NCI-H2029 treated with DMSO at 0.1 percent for 48 hours (cell line): ENCODE results near the gene CHPT1.

ENCODE experiments used
- DNase-seq: peaks from one replicate; lab custom pipeline; 2025; lab: John Stamatoyannopoulos, UW

Gene CHPT1

DNA sequence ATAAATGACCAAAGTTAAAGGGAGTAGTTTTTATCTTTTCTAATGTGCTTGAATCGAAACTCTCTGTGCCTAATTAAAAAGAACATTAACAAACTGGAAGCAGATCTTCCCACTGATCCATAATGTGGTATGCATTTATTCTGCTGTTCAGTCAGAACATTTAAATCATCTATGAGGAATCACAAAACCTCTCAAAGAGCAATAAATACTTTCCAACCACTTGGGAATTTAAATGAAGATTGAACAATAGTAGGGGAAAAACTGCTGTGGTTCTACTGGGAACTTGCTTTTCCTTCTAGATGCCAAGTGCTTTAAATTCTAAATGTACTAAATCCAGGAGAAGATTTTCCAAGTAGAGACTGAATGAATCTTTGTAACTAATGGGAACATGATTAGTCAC is 12.3 kb upstream of the CHPT1 start:
- no peak for DNase-seq

DNA sequence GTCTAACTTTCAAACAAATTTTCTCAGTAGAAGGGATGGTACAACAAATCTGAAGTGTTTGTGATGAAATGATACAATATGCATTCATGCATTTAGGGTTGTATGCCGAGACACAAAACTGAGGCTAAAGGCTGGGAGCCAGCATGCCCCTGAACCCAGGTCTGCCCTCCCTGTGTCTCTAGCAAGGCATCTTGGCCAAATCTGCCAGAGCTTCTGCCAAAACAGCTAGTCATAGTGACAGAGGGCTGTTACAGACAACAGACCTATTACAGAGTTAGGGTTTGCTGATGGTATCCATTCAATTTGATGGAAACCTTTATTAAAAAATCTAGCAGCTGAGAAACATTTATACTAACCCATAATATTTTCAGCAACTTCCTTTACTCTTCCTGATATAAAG is 11.3 kb upstream of the CHPT1 start:
- DNase-seq = no peak

DNA sequence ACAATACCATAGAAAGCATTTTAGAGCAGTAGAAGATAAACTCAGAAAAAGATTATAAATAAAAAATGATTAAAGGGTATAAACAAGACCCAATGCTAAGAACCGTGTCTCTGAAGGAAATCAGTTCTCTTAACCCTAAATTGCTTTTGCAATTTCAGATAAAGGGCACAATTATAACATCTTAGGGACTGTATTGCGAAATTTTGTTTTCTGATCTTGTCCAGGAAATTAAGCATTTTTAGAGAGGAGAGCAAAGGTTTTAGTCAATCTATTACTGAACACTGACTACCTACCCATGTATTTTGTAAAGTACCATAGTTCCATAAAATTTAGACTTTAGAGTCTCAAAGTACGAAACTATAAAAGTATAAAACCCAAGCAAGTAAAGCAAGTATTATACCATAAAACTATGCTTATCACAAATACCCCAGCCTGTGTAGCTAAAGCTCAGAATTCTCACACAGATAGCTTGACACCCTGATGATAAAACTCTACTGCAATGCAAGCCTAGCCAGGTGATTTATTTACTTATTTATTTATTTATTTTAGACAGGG is 6.8 kb upstream of the CHPT1 start:
- no peak for DNase-seq

DNA sequence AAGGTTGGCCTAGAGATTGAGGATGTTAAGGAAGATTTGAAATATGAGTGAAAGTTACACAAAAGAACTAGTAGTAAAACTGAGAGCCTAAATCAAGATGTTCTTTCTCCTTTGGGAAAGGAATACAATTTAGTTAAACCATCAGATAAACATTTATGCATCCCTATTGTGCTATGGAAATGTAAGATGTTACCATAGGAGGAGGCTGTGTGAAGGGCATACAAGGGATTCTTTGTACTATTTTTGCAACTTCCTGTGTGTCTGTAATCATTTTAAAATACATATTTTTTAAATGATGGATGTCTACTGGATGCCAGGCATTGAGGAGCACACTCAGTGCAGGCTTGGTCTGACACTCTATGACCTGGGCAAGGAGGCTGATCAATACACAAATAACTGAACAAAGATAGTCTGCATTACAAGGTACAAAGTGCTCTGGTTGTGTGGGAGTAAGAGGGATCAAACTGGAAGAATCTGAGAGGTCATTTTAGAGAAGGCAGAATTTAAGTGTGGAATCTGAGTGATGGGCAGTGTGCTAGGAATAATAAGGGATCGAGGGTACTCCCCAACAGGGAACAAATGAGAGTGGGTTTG is 5.8 kb upstream of the CHPT1 start:
- DNase-seq = no peak

DNA sequence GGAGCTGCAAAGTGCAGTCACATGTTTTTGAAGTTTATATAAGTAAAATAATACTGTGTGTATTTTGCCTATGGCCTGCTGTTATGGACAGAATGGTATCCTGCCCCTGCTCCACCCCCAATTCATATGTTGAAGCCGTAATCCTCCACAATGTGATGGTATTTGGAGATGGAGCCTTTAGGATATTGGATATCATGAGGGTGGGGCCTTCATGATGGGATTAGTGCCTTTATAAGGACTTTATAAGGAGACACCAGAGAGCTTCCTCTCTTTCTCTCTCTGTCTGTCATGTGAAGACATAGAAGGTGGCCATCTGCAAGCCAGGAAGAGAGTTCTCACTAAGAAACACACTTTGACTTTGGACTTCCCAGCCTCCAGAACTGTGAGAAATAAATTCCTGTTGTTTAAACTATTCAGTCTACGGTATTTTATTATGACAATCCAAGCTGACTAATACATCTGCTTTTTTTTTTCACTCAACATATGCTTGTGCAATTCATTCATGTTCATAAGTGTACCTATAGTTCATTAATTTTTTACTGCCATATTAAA is 3.1 kb upstream of the CHPT1 start:
- DNase-seq = no peak

DNA sequence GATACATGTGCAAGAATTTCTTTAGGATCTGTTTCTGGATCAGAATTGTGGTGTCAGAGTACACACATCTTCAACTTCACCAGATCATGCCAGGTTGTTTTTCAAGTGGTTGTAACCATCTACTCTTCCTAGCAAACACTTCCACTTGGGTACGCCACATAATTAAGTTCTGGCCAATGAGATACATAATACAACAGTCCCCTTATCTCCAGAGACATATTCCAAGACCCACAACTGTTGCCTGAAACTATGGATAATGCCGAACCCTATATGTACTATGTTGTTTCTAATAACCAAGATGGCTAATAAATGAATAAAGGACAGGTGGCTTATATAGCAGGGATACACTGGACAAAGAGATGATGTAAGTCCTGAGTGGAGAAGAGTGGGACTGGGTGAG is 2.5 kb upstream of the CHPT1 start:
- no peak for DNase-seq

DNA sequence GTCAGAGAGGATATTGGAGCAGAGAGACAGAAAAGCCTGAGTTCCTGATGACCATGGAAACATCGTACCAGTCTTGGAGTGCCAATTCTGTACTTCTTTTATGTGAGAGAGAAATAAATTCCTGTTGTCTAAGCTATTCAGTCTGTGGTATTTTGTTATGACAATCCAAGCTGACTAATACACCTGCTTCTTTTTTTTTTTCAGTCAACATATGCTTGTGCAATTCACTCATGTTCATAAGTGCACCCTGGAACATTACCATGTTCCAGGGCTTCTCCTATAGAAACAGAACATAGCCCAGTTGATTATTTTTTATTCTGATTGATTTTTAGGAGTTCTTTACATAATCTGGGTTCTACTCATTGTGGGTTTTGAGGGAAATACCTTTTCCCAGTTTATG is 1.7 kb upstream of the CHPT1 start:
- no peak for DNase-seq

DNA sequence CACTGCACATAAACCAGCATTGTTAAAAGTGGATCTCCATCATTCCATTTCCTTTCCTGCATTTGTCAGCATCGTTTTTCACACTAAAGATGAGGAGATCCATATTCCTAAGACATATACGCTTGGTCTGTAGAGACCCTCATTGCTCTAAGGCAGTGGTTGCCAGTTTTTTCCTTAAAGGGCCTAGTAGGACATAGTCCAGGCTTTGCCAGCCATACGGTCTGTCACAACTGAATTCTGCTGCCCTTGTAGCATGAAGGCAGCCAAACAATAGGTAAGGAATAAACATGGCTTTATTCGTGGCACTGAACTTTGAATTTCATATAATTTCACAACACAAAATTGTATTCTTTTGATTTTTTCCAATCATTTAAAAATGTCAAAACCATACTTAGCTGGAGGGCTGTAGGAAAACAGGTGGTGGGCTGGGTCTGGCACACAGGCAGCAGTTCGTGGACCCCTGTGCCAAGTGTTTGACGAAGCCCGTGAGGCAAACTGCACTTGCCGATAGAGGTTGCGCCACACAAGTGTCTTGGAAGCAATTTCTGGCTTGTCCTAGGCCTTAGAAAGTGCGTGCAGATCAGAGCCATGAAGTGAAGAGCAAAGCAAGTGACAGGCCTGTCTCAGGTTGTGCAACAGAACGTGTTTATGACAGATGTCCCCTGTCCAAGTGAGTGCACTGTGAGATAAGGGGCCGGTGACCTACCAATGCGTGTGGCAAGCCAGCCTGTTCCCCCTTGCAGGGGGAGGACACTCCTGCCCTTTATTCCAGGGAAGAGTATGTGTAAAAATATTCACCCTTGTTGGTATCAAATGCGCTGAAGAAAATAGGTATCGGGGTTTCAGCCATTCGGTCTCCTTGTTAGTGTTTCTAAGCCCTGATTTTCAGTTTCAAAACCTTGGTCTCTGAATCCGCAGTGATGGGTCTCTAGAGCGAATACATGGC is 916 bp upstream of the CHPT1 start:
- DNase-seq = no peak

DNA sequence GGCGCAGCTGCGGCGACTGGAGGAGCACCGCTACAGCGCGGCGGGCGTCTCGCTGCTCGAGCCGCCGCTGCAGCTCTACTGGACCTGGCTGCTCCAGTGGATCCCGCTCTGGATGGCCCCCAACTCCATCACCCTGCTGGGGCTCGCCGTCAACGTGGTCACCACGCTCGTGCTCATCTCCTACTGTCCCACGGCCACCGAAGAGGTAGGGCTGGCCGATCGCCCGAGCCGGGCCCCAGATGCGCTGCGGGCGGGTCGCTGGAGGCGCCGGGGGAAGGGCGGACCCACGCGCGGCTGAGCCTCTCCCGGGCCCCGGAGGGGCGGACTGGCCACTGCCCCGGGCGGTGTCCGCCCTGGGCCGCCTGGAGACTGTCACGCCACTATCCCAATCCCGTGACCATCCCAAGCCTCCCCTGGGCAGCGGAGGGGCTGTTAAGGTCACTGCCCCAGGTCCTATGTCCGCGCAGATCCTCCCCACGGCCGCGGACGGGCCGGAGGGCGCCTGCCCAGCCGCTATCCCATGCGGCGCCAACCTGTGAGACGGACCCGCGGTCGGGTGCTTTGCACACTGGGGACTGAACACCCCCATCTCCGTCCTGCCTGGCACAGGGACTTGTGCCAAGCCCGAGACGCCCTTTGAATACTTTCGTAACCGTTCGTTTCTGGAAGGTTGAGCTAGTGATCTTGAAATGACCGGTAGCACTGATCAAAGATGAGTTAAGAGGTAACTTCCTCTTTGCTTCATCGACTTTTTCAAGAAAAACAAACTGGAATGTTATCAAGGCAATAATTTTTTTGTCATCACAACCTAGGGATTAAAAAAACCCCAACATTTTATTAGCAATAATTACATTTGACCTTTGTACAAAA is 725 bp downstream of the CHPT1 start:
- peak; percentile 16 for DNase-seq

DNA sequence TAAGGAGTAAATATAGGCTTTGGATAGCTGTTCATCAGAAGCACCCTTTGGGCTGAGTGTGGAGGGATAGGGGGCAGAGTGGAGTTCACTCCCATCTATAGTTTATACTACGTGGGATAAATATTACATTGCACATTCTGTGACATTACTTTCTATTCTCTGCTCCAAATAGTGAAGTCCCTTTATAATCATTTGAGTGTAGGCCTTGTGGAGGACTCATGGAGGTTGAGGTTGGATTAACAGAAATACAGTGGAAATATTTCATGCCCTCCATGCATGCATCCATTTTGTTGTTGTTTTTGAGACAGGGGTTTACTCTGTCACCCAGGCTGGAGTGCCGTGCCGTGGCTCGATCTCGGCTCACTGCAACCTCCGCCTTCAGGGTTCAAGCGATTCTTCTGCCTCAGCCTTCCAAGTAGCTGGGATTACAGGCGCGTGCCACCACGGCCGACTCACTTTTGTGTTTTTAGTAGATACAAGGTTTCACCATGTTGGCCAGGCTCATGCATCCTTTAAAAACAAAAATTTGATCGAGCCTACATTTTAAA is 1.4 kb downstream of the CHPT1 start:
- DNase-seq = no peak

DNA sequence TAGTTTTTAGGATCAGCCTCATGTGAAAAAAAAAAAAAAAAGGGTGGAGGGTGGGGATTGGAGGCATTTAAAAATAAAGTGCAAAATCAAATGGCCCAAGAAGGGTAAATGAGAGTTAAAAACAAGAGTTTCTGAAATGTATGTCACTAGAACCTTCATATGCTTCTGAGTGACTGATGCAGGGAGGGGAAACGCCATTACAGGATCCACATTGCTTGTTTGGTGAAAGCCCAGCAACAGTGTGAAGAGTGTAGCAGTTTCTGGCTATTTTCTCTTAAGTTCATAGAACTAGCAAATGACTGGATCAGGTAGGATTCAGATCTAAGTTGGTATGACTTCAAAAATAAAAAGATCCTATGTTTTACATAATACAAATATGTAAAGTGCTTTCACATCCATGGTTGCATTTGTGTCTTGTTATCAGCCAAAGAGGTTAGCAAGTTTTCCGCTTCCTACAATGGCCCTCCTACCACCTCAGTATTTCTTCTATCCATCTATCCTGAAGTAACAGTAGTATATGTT is 2.9 kb downstream of the CHPT1 start:
- no peak for DNase-seq

DNA sequence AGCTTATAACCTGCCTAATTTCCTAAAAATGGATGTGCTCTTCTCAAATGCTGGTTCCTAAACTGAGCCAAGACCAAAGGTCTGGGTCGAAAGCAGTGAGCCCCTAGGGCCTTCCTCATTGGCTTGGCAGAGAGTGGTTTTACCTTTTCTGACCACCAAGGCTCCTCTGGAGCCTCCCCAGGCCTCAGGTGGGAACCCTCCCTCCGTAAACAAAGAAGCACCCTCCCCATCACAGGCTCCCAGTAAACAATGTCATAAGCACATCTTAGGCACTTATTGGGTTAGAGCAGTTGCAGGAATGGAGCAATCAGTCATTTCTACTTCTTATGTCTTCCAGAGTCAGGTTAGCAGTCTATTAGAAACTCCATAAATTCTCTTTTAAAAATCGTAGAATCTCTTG is 6.0 kb downstream of the CHPT1 start:
- DNase-seq = no peak

DNA sequence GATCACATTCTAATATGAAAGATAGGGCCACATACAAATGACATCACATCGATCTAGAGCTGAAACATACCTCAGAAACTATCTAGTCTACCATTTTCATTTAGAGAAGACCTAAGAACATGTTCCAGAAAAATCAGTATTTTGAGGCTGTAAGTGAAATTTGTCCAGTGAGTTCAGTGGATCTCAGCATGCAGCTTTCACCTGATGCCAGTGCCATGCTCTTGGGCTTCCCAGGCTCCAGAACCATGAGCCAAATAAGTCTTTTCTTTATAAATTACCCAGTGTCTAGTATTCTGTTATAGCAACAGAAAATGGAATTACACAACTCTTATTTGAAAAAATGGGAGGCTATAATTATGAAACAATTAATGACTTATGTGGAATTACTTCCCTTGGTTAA is 9.0 kb downstream of the CHPT1 start:
- DNase-seq = no peak

DNA sequence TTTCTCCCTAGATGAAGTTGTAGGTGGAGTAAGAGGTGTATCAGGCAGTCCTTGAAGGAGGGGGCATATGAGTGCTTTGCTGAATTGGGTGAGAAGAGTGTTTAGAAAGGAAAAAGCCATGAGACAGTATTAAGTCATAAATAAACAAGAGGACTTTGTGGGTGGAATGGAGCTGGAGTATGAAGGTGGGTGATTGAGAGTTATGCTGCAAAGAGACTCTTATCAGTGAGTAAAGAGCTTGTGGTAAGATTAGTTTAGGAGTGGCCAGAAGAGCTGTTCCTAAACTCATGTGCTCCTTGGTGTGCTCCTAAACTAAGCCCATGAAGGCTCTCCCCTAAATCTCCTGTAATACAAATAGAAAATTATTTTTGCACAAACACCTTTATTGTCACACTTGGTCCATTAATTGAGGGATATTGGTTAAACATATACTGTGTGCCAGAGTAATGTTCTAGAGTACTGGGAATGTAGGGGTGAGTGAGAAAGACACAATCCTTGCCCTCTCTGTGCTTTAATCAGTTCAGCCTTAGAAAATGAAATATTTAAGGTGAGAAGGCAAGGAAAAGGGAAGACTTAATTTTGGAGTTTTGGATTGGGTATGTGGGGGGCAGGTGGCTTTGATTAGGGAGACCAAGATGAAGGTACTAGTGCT is 9.8 kb downstream of the CHPT1 start:
- no peak for DNase-seq

DNA sequence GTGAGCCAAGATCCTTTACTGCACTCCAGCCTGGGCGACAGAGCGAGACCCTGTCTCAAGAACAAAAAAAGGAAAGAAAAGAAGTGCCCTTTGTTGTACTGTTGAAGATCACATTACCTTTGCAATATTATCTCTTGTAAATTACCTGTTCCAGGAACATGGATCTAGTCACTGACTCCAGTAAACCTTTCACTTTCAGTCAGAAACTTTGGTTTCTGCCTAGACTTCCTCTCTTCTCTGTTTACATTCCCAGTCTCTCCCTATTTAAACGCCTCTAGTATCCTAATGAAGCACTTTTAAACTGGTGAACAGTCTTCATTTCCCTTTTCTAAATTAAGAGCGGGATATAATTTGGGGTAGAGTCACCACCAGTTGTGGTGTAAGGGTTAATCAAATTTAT is 12.8 kb downstream of the CHPT1 start:
- no peak for DNase-seq

DNA sequence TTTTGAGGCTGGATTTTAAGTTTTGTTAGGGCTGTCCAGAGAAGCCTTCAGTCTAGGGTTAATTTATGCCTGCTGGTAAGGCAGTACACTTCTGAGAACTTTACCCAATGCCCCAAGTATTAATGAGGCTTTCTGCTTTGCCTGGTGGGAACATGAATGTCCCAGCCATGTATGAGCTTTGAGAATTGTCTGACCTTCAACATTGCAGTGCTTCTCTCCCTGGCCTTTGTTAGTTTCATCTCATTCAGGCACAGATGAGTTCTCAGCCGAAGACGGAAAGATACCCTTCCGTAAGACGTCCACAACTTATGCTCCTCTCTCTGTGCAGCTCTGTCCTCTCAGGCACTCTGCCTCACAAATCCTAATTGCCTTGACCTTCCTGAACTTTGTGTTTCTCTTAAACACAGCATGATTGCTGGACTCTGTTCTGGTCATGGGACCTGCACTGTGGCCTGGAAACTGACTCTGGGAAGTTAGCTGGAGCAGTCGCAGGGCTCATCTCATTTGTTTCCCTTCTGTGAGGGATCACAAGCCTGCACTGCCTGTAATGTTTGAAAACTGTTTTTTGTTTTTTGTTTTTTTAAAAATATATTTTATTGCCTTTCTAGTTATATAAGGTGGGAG is 15.7 kb downstream of the CHPT1 start:
- no peak for DNase-seq

DNA sequence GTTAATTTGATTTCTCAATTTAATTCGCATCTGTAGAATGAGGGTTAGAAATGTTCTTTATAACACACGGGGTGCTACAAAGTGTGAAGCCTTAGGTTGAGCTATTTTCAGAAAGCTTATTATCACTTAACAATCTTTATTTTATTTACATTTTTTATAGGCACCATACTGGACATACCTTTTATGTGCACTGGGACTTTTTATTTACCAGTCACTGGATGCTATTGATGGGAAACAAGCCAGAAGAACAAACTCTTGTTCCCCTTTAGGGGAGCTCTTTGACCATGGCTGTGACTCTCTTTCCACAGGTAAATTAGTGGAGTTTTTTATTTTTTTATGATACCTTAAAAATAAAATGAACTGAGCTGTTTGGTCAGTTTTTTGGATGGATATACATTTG is 16.5 kb downstream of the CHPT1 start:
- DNase-seq = no peak

DNA sequence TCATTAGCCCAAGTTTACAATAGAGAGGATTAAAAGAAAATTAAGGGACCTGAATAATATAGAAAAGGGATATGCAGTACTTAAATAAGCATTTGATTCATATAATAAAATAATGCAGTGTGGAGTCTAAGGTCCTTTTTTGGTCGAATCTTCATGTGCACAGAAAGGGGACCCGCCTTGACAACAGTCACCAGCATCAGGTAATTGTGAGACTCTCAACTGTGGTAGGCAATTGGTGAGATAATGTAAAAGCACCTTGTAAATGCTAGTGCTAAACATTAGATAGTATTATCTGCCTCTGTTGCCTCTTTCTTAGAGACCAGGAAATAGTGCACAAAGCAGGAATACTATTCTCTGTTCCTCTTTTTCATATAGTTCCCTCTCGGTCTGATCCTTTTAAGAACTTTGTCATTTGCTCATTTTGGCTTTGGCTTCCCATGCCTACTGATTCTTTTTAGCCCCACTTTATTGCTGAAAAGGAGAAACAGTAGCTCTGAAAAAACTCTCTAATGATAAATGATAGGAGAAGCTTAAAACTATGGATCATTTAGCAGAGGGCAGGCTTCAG is 17.5 kb downstream of the CHPT1 start:
- DNase-seq = no peak

DNA sequence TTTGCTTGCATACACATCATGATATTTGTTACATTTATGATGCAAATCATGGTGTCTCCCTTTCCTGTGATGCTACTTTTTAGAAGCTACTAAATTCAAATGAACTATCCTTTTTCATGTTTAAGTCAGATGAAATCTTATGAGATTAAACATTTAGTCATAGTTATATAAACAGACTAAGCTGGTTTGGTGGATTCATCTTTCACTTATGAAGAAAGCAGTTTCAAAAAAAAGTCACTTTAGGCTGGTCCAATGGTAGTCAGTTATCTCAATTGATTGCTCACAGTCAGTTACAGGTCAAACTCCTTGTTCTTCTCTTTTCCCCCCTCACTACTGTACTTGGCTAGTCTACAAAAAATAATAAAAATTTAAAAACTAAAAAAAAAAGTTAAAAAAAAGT is 22.1 kb downstream of the CHPT1 start:
- no peak for DNase-seq

DNA sequence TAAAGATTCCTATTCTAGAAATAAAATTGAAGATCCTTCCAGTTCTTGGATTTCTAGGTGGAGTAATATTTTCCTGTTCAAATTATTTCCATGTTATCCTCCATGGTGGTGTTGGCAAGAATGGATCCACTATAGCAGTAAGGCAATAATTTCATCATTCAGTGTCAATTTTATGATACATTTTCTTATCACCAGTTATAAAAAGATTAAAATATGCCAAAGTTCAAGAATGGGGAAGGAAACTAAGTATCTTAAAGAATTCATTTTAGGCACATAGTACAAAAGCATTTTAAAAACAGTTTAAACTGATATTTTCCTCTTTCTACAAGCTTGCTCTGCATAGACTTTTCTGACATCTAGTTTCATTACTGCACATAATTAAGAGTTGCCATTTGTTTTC is 22.7 kb downstream of the CHPT1 start:
- no peak for DNase-seq
